ENCODE results near the gene GNAZ.

- TF ChIP-seq EZH2 (optimal IDR thresholded peaks at IDR 0.05; ENCODE audit: low read depth, low read length): no peak
- TF ChIP-seq CTCF (IDR thresholded peaks at IDR 0.05; ENCODE audit: low read length): no peak
- TF ChIP-seq EZH2phosphoT487 (IDR thresholded peaks at IDR 0.05; ENCODE audit: low read length): no peak
Observed at GRCh38 chr22:23075050-23075449, 4.7 kb downstream of the GNAZ start.
